Activated naive CD4-positive, alpha-beta T cell treated with anti-CD3 and anti-CD28 coated beads for 36 hours (primary cell): ENCODE results near the gene NRL. TPM values are rescaled to one million over a fixed set of nuclear protein-coding genes. Genes with fewer than 3 reads are reported as not detected.

ENCODE experiments used
- CTCF ChIA-PET: fragments of 350-600 bp; sonication (Branson Sonifier 250); formaldehyde crosslinking; loops from one replicate; lab custom pipeline; 2021; ENCODE audit warnings: antibody characterized with exemption; lab: Charles Lee
- DNase-seq: peaks from one replicate; pipeline ENCODE4 v3.0.0-alpha.2; 2020
- H3K27ac Mint-ChIP-seq: one replicate; pipeline ENCODE4 v1.8.0; 2021; ENCODE audit warnings: mild to moderate bottlenecking, mixed read lengths
- H3K27me3 Mint-ChIP-seq: one replicate; pipeline ENCODE4 v1.8.0; 2021; ENCODE audit warnings: low read depth, mixed read lengths
- H3K36me3 Mint-ChIP-seq: one replicate; pipeline ENCODE4 v1.8.0; 2021; ENCODE audit warnings: low read depth, mixed read lengths
- H3K4me1 Mint-ChIP-seq: one replicate; pipeline ENCODE4 v1.8.0; 2021; ENCODE audit warnings: low read depth, mixed read lengths
- H3K4me3 Mint-ChIP-seq: one replicate; pipeline ENCODE4 v1.8.0; 2021; ENCODE audit warnings: mild to moderate bottlenecking, moderate library complexity, mixed read lengths
- H3K9me3 Mint-ChIP-seq: one replicate; pipeline ENCODE4 v1.8.0; 2021; ENCODE audit warnings: mixed read lengths
- intact Hi-C: fragments of 100-400 bp; cut with micrococcal nuclease; formaldehyde crosslinking; loops from one replicate; pipeline ENCODE4 v1.15.1; 2023
- total RNA-seq, 2 experiments: library from RNA; stranded (reverse); gene quantifications; one replicate each; pipeline ENCODE4 v1.2.3, GENCODE V29; 2021

The NRL gene
- total RNA-seq, 2 experiments from 2014 or later = 1.7 to 1.9 TPM

DNA sequence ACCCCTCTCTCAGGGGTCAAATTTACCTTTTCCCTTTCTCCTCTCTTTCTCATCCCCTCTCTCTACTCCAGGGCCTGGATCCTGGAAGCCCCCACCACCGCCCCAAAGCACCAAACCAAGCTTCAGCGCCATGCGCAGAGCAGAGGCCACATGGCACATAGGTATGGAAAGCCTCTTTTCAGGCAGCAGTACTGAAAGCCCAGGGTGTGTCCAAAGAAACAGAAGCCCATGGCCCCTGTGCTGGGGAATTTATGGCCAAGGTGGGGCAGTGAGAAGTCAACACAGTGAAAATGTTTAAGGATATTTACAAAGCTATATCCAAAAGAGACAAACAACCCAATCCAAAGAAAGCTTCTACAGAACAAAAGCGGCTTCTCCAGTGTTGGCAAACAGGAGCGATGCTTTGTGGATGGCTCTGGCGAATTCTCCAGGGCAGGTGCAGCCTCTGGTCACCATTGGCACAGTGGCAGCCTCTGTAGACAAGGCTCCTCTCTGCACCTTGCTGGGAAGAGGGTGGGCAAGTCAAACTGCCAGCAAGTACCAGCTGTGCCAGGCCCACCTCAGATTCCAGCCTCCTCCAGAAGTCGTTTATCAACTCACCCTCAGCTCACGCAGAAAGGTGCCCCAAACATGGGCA lies 48.1 kb downstream of the NRL start:
- H3K27me3 Mint-ChIP-seq = no peaks in the 10 kb centered on the region
- H3K4me3 Mint-ChIP-seq = no peak overlapping the region
- intact Hi-C loops = no loop called here
- CTCF ChIA-PET = interaction anchor here (2.6 to 3.6 kb wide), 2 partner anchors 9 to 23 kb away, joined by 14 to 17 read pairs; no protein-coding TSS in a partner anchor
- no peaks in the 10 kb centered on the region for H3K9me3 Mint-ChIP-seq
- H3K36me3 Mint-ChIP-seq = no peaks in the 10 kb centered on the region
- no peak for DNase-seq
- no peak overlapping the region for H3K27ac Mint-ChIP-seq
- H3K4me1 Mint-ChIP-seq = peaks cover 5% of the 10 kb centered on the region

GRCh38 chr14:24065408-24065807 lies 49.3 kb downstream of the NRL start:
- Mint-ChIP-seq H3K27ac (no peak overlapping the region), H3K36me3 (no peaks in the 10 kb centered on the region), H3K4me1 (no peaks in the 10 kb centered on the region), H3K9me3 (no peaks in the 10 kb centered on the region), H3K4me3 (no peak overlapping the region), H3K27me3 (no peaks in the 10 kb centered on the region)
- intact Hi-C loops = no loop called here
- no peak for DNase-seq
- CTCF ChIA-PET = interaction anchor here (1.0 to 3.6 kb wide), 3 partner anchors 17 to 43 kb away, joined by 3 to 17 read pairs (median 3); no protein-coding TSS in a partner anchor

DNA sequence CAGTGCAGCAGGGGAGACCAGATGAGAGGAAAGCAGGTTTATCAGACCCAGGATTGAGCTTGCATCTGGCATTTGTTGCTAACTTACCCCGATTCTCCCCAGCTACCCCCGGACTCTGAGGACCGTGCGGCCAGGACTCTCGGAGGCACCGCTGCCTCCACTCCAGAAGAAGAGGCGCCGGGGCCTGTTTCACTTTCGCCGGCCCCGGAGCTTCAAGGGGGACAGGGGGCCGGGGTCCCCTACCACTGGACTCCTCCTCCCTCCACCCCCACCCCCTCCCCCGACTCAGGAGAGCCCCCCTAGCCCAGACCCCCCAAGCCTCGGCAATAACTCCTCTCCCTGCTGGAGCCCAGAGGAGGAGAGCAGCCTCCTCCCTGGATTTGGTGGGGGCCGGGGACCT lies 49.9 kb downstream of the NRL start:
- CTCF ChIA-PET = interaction anchor here (1.0 to 3.6 kb wide), 2 partner anchors 25 to 44 kb away, joined by 3 to 17 read pairs; no protein-coding TSS in a partner anchor
- intact Hi-C loops = no loop called here
- H3K27ac Mint-ChIP-seq = no peak overlapping the region
- H3K4me1 Mint-ChIP-seq = no peaks in the 10 kb centered on the region
- no peaks in the 10 kb centered on the region for H3K9me3 Mint-ChIP-seq
- no peak for DNase-seq
- no peaks in the 10 kb centered on the region for H3K27me3 Mint-ChIP-seq
- no peak overlapping the region for H3K4me3 Mint-ChIP-seq
- H3K36me3 Mint-ChIP-seq = no peaks in the 10 kb centered on the region

DNA sequence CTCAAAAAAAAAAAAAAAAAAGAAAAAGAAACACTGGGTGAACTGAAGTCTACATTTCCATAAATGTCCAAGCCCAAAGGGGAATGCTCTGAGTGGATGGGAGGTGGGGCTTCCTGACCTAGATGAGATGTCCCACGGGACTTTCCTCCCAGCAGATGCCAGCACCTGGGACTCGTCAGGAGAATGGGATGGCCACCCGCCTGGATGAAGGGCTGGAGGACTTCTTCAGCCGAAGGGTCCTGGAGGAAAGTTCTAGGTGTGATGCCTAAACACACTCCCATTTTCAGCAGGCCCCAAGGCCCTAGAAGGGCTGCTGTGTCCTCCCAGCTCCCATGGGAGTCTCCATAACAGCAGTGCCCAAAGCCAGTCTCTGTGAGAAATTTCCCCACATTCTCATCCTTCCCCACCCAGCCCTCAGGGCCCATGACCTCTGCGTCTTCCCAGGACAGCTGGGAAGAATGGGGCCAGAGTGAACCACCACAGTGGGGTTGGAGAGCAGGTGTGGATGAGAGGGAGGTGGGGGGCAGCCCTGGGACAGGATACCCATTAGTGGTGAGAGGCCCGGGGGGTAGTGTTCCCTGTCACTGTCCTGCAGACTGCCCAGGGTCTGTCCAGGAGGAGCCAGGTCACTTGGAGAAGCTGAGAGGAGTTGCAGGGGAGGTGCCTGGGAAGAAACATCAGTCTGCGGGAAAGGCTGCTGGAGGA lies 50.5 kb downstream of the NRL start:
- no peak overlapping the region for H3K4me3 Mint-ChIP-seq
- CTCF ChIA-PET = interaction anchor here (1.2 to 3.6 kb wide), 2 partner anchors 25 to 44 kb away, joined by 6 to 17 read pairs; no protein-coding TSS in a partner anchor
- no peaks in the 10 kb centered on the region for H3K4me1 Mint-ChIP-seq
- no peaks in the 10 kb centered on the region for H3K27me3 Mint-ChIP-seq
- intact Hi-C loops = no loop called here
- H3K36me3 Mint-ChIP-seq = no peaks in the 10 kb centered on the region
- H3K27ac Mint-ChIP-seq = no peak overlapping the region
- H3K9me3 Mint-ChIP-seq = no peaks in the 10 kb centered on the region
- no peak for DNase-seq

DNA sequence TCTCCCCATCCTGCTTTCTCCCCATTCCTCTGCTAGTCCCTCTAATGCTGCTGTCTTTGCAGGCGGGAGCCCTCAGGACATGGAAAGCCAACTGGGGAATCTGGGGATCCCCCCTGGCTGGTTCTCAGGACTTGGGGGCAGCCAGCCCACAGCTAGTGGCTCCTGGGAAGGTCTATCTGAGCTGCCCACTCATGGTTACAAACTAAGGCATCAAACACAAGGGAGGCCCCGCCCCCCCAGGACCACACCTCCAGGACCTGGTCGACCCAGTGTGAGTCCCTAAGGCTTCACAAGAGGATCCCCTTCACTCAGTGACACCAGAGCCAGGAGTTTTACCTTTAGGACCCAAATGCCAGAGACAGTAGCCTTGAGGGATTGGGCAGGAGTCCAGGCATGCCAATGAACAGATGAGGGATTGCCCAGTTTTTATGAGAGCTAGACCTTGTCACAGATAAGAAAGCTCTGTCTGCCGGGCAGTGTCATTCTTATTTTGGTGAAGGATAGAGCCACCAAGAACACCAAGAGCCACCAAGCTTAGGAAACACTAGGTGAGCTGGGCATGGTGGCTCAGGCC lies 51.4 kb downstream of the NRL start:
- Mint-ChIP-seq H3K4me1 (no peaks in the 10 kb centered on the region), H3K27me3 (no peaks in the 10 kb centered on the region), H3K27ac (no peak overlapping the region), H3K36me3 (no peaks in the 10 kb centered on the region), H3K4me3 (no peak overlapping the region), H3K9me3 (no peaks in the 10 kb centered on the region)
- CTCF ChIA-PET = interaction anchor here (1.2 to 3.6 kb wide), 2 partner anchors 26 to 45 kb away, joined by 6 to 17 read pairs; no protein-coding TSS in a partner anchor
- no peak for DNase-seq
- intact Hi-C loops = no loop called here

GRCh38 chr14:24062216-24062980 lies 52.4 kb downstream of the NRL start:
- Mint-ChIP-seq H3K4me3 (no peak overlapping the region), H3K4me1 (peaks cover 2% of the 10 kb centered on the region), H3K27me3 (no peaks in the 10 kb centered on the region), H3K27ac (no peak overlapping the region), H3K9me3 (no peaks in the 10 kb centered on the region), H3K36me3 (no peaks in the 10 kb centered on the region)
- CTCF ChIA-PET = interaction anchor here (1.1 to 12.0 kb wide), 5 partner anchors 19 to 98 kb away, joined by 3 to 386 read pairs (median 64); partner anchors contain the start of genes IRF9 and PCK2
- DNase-seq = no peak
- intact Hi-C loops = no loop called here

- H3K27me3 Mint-ChIP-seq = no peaks in the 10 kb centered on the region
- no peak overlapping the region for H3K27ac Mint-ChIP-seq
- peaks cover 2% of the 10 kb centered on the region for H3K4me1 Mint-ChIP-seq
- H3K36me3 Mint-ChIP-seq = no peaks in the 10 kb centered on the region
- CTCF ChIA-PET = interaction anchor here (0.9 to 12.0 kb wide), 7 partner anchors 12 to 100 kb away, joined by 3 to 386 read pairs (median 9); partner anchors contain the start of genes IRF9 and PCK2
- no peak overlapping the region for H3K4me3 Mint-ChIP-seq
- intact Hi-C loops = no loop called here
- no peaks in the 10 kb centered on the region for H3K9me3 Mint-ChIP-seq
- no peak for DNase-seq
Measured at GRCh38 chr14:24060984-24061913, 53.5 kb downstream of the NRL start.

- Mint-ChIP-seq H3K27ac (no peak overlapping the region), H3K4me3 (no peak overlapping the region), H3K27me3 (no peaks in the 10 kb centered on the region), H3K36me3 (no peaks in the 10 kb centered on the region), H3K9me3 (no peaks in the 10 kb centered on the region), H3K4me1 (peaks cover 2% of the 10 kb centered on the region)
- intact Hi-C loops = no loop called here
- CTCF ChIA-PET = interaction anchor here (0.9 to 12.0 kb wide), 7 partner anchors 12 to 100 kb away, joined by 3 to 386 read pairs (median 9); partner anchors contain the start of genes IRF9, PCK2 and PSME2
- no peak for DNase-seq
Measured at GRCh38 chr14:24060443-24060842, 54.3 kb downstream of the NRL start.

DNA sequence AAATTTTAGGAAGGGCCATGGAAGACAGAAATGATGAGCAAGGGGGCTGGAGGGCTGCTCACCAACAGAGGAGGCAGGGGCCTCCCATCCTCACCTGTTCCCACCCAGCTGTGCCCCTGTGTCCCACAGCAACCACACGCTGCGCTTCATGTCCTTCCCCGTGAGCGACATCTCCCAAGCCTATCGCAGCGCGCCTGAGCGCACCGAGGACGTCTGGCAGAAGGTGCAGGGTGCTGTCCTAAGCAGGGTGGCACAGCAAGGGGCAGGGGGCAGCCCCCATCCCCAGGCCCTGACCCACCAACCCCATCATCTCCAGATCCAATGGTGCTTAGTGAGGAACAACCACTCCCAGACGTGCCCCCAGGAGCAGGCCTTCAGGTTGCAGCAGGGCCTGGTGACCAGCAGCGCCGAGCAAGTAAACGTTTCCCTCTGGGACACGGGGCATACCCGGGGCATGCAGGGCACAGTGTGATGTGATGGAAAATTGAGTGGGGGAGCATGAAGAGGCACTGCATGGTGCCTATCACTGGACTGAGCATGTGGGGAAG lies 54.8 kb downstream of the NRL start:
- CTCF ChIA-PET = interaction anchor here (0.9 to 12.0 kb wide), 6 partner anchors 13 to 87 kb away, joined by 3 to 386 read pairs (median 34); partner anchors contain the start of genes PCK2 and PSME2
- peaks cover 2% of the 10 kb centered on the region for H3K4me1 Mint-ChIP-seq
- no peaks in the 10 kb centered on the region for H3K9me3 Mint-ChIP-seq
- H3K36me3 Mint-ChIP-seq = no peaks in the 10 kb centered on the region
- DNase-seq = no peak
- no peak overlapping the region for H3K4me3 Mint-ChIP-seq
- no peak overlapping the region for H3K27ac Mint-ChIP-seq
- peaks cover 2% of the 10 kb centered on the region for H3K27me3 Mint-ChIP-seq
- intact Hi-C loops = loop anchor here (2.0 kb wide), 1 partner anchor 183 kb away; the partner anchor contains the start of gene TINF2

- intact Hi-C loops = loop anchor here (1.0 to 2.0 kb wide), 8 partner anchors 31 to 249 kb away; partner anchors contain the start of genes IRF9, PCK2 and TINF2
- Mint-ChIP-seq H3K4me3 (no peak overlapping the region), H3K4me1 (peaks cover 2% of the 10 kb centered on the region), H3K9me3 (no peaks in the 10 kb centered on the region), H3K27ac (no peak overlapping the region), H3K27me3 (peaks cover 2% of the 10 kb centered on the region), H3K36me3 (no peaks in the 10 kb centered on the region)
- CTCF ChIA-PET = interaction anchor here (1.0 to 12.0 kb wide), 24 partner anchors 8 to 249 kb away, joined by 3 to 386 read pairs (median 6); partner anchors contain the start of genes CHMP4A, CIDEB, DCAF11 and IRF9
- DNase-seq = no peak
Measured at GRCh38 chr14:24058951-24059475, 55.7 kb downstream of the NRL start.
